ENCODE results near the gene MAP2K5.

Gene MAP2K5

GRCh38 chr15:67720556-67721175 lies 178.2 kb downstream of the MAP2K5 start:
- no peak for TF ChIP-seq CTCF (IDR thresholded peaks at IDR 0.05; ENCODE audit: low read depth, low read length)
- no peak for DNase-seq (ENCODE audit: low read depth in 2 of 2)
- H3K4me3 ChIP-seq (replicated peaks in 1 of 2; ENCODE audit: low read depth in 2 of 2, low read length in 2 of 2), result no peak overlapping the region

DNA sequence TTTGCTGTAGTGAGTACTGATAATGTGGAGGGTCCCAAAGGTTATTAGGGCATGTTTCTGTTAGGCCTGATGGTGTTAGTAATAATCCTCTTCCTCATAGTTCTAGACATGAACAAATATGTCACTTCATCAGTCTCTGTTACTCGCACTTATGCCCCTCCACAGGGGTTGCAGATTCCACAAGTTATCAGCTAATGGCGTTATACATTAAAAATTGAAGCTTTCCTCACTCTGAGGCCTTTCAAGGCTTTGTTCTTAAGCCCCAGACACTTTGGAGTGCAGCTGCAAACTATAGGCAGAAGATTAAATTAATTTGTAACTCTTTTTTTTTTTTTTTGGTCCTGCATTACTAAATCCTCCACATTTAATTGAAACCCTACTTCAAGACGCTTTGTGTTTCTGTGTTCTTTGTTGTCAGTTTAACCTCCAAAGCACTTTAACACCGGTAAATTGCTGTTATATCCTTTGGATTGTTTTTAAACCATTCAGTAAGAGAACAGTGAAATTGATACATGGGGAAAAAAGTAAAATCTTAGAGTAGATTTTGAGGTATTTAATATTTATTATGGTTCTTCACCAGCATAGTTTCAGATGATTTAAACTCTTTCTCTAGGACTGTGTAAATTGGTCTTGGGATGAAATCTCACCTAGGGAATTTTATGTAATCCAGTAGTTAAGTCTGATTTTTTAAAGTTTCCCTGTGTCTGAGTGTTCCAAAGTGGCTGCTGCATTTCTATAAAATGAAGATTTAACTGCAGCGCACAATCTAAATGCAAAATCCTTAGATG lies 179.7 kb downstream of the MAP2K5 start:
- no peak overlapping the region for H3K4me3 ChIP-seq (replicated peaks in 1 of 2; ENCODE audit: low read depth in 2 of 2, low read length in 2 of 2)
- TF ChIP-seq CTCF (IDR thresholded peaks at IDR 0.05; ENCODE audit: low read depth, low read length), result no peak
- DNase-seq (ENCODE audit: low read depth in 2 of 2), result no peak

DNA sequence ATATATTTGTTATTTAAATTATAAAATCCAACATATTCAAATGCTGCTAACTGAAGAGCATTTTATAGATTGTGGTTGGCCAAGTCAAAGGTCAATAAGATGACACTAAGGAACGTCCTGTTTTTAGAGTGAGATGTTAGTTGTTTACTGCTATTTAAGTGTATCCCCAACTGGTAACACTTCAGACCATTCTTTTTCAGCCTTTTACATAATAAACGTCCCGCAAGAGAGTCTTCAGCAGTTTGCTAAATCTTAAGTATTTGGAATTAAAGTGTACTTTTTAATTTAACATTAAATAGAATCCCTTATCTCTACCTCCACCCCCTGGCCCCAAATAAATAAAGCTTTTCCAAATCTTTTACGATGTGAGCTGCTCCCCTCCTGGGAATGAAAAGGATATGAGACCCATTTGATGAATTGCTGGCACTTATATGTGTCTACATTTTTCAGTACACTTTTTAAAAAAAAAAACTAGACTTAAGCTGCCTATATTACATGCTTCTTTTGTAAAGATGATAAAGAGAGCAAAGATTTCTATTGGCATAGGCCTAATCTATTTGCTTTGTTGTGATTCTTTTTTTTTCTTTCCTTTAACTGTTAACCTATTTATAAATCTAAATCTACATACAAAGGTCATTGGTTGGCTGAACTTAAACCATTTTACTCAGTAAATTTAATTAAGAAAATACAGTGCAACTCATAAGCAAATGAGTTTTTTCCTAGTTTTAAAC lies 181.0 kb downstream of the MAP2K5 start:
- H3K4me3 ChIP-seq (replicated peaks in 1 of 2; ENCODE audit: low read depth in 2 of 2, low read length in 2 of 2), result no peak overlapping the region
- no peak for TF ChIP-seq CTCF (IDR thresholded peaks at IDR 0.05; ENCODE audit: low read depth, low read length)
- DNase-seq (ENCODE audit: low read depth in 2 of 2), result no peak

- no peak for DNase-seq (ENCODE audit: low read depth in 2 of 2)
- no peak overlapping the region for H3K4me3 ChIP-seq (replicated peaks in 1 of 2; ENCODE audit: low read depth in 2 of 2, low read length in 2 of 2)
- TF ChIP-seq CTCF (IDR thresholded peaks at IDR 0.05; ENCODE audit: low read depth, low read length), result no peak
Measured at GRCh38 chr15:67724691-67725375, 182.3 kb downstream of the MAP2K5 start.

DNA sequence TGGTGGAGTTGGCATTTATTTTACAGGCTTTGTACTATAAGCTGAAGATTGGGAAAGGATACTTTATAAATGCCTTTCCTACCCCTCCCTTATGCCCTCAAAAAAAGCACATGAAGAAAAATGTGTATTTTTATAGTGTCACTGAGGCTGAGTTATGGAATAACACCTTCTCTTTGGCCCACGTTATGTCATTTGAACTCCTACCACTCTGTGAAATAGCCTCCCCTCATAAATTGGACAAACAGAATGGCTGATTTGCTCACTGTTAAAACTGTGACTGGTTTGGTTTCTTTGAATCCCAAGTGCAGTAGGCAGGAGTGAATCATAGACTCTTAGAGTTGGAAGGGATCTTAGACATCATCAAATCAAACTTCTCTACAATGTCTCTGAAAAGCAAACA lies 187.6 kb downstream of the MAP2K5 start:
- DNase-seq (ENCODE audit: low read depth in 2 of 2), result no peak
- TF ChIP-seq CTCF (IDR thresholded peaks at IDR 0.05; ENCODE audit: low read depth, low read length), result no peak
- no peak overlapping the region for H3K4me3 ChIP-seq (replicated peaks in 1 of 2; ENCODE audit: low read depth in 2 of 2, low read length in 2 of 2)

DNA sequence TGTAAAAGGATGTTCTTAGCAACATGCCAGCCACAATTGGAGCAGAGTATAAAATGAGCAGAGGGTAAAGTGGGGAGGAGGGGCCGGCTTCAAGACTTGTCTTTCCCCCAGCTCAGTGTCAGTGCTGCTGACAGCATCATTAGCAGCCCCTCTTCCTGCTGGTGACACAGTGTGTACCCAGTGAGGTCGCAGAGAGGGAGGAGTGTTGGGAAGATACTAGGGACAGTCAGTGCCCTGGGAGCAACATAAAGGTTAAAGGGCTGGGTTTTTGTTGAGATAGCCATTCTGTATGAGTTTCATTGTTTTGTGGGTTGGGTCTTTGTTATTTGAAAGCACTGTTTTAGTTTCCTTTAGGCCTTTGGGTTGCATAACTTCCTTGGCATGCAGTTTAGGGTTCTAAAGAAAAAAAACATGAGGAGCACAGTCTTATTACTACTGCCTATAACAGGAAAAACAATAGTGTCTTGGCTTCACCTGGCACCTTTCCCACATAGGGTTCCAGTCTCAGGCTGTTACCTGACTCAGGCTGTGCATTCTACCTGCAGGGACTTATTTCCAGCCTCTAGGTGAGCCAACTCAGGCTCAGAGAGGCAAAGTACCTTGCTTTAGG lies 188.7 kb downstream of the MAP2K5 start:
- TF ChIP-seq CTCF (IDR thresholded peaks at IDR 0.05; ENCODE audit: low read depth, low read length), result no peak
- H3K4me3 ChIP-seq (replicated peaks in 1 of 2; ENCODE audit: low read depth in 2 of 2, low read length in 2 of 2), result no peak overlapping the region
- peak; percentile 33 to 34 for DNase-seq (ENCODE audit: low read depth in 2 of 2)

All from cardiac fibroblast (primary cell).